HG02870 (cell line): ENCODE measurements around the gene KRT3.
"Not testable (repeated sequence)": the region's sequence is repeated elsewhere in the genome, so short reads cannot be mapped to it uniquely, and the experiment has no call there.

Experiments used
- ATAC-seq: cut with Tn5 transposase; IDR thresholded peaks from one replicate; pipeline ENCODE4 v1.9.1; 2021; ENCODE audit warnings: mild to moderate bottlenecking, moderate library complexity; ENCODE audit not compliant: unreplicated experiment

Gene KRT3

DNA sequence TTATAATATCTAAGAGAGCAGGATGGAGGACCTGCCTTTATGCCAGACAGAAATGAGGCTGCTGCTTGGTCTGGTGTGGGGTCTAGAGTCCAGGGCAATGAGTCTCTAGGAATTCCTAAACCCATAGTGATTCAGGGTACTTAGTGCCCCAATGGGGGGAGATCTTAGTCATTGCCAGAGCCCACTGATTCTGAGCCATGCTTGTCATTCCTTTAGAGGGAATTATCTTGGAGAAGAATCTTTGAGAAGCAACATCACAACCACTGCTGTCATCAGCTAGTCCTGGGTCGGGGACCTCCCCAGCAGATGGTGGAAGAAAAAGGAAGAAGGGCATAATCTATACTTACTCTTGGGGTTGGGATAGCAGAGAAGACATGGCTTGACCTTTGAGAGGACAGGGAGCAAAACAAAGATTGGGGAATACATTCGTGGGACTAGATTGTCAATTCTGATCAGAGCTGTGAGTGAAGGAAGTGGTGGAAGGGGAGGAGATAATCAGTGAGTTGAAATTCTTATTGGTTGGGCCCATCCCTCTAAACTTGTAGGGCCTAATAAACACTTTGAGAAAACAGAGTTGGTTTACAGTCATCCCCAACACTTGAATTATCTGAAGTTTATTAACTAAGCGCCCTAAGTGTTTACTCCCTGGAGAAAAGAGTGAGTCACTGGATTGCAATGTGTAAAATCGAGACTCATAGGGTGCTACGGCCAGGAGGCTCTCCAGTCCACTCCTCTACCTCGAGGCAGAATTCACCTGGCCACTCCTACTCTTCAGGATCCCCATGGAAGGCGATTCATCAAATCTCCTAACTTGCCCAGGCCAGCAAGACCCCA, 3.0 kb upstream of the KRT3 start:
- no peak for ATAC-seq

- ATAC-seq: no peak
Observed at GRCh38 chr12:52798003-52798670, 2.2 kb upstream of the KRT3 start.

DNA sequence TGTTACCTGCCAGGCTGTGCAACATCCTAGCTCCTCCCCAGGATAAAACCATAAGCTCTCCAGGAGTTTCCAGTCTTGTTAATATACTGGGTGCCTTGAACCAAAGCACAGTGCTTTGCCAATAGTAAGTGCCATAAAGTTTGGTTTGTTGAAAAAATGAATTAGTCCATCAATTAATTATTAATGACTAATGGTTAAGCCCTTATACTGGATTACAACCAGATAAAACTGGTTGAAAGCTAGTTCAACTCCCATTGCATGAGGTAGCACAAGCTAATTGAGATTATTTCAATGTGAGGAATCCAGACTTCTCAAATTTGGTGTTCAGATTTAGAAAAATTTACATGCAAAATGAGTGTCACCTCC, 1.6 kb upstream of the KRT3 start:
- no peak for ATAC-seq

DNA sequence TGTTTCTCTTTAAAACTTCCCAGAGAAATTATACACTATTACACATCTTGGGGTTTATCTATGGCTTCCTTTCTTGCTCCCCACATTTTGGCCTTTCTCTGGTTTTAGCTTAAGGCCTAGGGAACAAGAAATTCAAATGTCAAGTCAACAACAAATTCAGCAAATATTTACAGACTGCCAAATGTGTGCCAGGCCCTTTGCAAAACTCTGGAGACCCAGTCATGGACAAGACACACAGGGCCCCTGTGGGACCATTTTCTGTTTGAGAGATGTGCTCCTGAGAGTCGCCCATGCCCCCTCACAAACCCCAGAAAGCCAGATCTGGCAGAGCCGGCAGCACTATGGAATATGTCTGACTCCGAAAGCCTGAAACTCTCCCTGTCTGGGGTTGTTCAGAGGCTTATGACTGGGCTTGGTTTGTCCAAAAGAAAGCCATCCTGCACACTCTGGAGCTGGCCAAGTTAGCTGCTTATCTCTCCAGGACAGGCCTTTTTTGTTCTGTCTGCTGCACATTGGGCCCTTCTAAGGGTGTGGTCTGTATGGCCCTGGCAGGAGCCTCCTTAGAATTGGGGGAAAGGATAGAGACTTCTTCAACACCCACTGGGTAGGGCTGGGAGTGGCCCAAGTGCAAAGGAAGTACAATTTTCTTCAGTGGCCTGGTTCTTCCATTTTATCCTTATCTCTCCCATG, 1.1 kb upstream of the KRT3 start:
- no peak for ATAC-seq

DNA sequence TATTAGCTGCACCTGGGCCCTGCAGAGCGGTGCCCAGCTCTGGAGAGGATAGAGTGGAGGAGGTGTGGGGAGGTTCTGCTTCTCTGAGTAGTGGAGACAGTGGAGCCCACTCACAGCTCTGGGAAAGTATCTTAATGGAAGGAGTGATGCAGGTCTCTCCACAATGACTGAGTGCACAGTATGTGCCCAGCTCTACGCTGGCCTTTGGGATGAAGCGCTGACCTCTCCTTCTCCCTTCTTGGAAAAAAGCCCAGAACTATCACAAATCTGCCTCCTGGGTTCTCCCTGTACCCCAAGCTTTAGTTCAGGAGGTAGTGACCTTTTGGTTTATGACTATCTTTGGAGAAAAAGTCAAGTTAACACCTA, 495 bp upstream of the KRT3 start:
- no peak for ATAC-seq

DNA sequence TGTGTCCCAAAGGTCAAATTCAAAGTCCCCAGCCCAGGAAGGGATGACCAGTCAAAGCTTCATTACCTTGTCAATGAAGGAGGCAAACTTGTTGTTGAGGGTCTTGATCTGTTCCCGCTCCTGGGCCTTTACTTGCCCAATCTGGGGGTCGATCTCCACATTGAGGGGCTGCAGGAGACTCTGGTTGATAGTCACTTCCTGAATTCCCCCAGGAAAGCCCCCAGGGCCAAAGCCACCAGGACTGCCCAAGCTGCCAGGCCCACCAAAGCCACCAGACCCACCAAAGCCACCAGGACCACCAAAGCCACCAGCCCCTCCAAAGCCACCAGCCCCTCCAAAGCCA, 614 bp downstream of the KRT3 start:
- not testable (repeated sequence) for ATAC-seq

DNA sequence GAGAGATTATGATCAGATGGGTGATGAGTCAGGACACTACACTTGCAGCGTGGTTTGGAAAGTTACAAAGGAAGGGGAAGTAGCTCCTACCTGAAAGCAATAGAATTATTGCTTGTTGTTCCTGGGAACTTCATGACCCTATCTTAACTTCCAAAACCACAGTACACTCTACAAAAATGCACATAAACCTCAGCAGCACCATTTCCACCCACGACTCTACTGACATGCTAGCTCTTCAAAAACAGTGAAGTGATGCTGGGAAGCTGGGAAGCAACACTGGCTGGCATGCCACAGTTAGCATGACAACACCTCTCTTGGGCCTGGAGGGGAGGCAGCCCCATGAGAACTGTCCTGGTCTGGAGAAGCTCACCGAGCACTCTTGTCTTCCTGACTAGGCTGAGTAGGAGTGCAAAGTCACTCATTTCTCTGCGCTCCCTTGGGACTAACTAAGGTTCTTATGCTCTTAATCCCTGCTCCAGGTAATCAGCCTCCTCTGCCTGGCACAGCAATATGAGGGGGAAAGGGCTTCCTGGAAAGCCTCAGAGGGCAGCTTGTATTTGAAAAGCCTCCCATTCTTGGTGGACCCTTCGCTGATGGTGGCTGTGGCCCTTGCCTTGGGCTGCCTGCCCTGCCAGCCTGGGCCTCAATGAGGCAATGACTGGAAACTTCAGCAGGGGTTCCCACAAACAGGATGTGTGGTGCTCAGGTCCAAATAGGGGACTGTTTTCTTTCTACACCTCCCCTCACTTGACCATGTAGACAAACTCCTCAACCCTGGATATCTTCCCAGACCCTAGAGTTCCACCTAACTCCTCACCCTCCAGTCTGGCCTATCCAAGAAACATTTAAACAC, 1.2 kb downstream of the KRT3 start:
- ATAC-seq: no peak

GRCh38 chr12:52792185-52793029, 3.5 kb downstream of the KRT3 start:
- no peak for ATAC-seq

GRCh38 chr12:52791271-52792184, 4.4 kb downstream of the KRT3 start:
- ATAC-seq: no peak

DNA sequence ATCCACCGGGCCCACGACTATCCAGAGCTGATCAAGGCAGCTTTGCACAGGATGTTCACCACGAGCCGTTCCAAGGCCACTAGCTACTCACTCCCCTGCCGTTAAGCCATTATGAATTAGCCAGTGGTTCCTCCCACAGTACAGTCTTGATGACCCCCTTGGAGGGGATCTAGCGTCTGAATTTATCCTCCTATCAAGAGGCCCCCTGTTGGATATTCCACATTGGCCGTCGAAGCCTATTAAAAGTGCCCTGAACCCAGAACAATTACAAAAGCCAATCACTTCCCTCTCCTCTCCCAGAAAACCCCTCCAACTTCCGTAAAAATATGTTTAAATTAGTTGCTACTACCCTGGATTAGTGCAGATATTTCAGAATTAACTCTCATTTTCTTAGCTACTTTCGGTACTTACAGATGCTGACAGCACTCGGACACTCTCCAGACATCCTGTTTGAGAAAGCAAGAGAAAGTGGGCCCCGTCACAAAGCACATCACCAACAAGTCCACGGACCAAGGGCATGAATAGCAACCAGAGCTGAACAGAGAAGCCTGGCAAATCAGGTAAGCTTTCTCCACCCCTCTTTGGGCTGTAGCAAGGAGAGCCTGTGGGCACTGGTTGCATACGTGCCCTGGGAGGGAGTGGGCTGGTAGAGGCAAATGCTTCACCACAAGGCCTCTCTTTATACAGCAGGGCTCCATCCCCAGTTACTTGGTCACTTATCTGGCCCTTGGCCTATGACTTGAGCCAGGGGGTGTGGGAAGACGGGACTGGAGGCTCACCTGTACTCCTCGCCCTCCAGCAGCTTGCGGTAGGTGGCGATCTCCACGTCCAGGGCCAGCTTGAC, 5.3 kb downstream of the KRT3 start:
- ATAC-seq: no peak

- no peak for ATAC-seq
Observed at GRCh38 chr12:52789637-52790426, 6.1 kb downstream of the KRT3 start.

DNA sequence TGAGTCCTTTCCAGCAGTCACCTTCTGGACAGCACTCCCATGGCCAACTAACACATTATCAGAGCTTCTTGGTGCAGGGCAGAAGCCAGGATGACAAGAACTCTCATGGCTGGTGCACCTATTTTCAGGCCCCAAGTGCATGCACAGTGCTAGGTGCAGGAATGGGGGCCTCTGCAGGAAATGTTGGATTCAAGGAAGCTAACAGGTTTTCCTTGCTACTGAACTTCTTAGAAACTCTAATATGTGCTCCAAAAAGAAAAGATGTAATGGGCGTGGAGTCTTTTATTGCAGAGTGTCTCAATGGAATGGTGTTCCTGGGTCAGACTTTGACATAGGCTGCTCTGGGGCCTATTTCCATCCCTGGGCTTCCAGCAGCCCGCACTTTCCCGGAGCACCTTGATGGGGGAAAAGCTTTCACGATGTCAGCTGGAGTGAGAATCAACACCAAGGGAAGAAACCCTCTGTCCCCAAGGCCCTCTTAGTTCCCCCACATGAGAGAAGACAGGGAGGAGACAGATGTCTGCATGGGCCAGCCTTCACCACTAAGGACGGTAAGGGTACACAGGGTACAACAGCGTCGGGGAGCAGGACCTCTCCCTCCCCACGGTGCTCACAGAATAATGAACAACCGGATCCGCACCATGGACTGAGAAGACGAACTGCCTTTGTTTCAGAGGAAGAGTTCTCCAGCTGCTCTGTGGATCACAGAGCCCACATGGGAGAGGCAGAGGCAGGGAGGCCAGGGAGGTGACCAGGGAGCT, 6.9 kb downstream of the KRT3 start:
- no peak for ATAC-seq

GRCh38 chr12:52788192-52788875, 7.6 kb downstream of the KRT3 start:
- ATAC-seq: no peak

DNA sequence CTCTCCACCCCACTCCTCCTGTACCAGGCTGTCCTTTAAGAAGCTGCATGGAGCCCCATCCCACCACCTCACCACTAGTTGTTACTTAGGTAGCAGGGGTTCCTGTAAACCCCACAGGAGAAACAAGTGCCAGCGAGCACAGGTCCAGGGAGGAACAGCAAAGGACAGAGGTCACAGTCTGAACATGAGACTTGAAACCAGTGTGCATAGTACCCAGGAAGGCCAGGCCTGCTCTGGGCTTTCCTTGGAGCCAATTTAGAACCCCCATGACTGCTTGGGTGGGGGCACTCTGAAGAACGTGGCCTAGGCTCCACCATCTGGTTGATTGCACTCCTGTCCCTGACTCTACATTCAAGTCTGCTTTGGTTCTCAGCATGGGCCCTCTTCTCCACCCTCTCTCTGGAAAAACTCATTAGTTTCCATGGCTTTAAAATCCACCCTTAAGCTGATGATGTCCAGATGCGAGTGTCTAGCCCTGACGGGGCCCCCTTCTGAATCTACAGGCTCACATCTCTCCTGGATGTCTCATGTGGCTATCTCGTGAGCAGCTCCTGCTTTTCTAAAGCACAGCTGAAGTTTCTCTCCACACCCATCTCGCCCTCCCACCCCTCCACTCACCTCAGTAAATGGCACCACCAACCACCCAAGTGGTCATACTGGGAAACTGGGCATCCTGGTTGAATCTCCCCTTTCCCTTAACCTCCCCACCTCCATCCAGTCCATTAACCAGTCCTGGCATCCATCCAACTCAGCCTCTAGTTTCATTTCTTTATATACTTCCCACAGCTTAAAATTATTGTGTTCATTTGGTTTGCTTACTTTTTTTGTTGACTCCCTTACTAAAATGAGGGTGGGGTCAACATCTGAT, 8.4 kb downstream of the KRT3 start:
- no peak for ATAC-seq

DNA sequence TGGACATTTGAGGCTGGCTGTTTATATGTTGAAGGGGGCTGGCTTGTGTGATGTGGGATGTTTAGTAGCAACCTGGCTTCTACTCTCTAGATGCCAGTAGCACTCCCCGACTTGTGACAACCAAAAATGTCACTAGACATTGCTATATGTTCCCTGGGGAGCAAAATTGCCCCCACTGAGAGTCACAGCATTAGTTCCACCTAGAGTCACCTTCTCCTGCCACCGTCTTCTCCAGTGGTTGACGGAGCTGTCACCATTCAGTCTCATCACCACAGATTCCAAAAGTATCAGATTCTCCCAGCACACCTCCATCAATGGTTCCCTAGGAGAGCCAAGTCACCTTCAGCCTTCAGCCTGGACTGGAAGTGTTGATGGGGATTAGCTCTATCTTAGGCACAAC, 11.0 kb downstream of the KRT3 start:
- ATAC-seq: no peak
